Stimulated activated naive B cell treated with anti-CD40 and anti-IgM and Interleukin-4, amounts not matched to agents 10 μg/mL and 1 μg/mL and 100 μg/mL, for 72 hours (primary cell): Measurements from ENCODE around the gene TTC9C.
"Not testable (repeated sequence)": the region's sequence is repeated elsewhere in the genome, so short reads cannot be mapped to it uniquely, and the experiment has no call there.

Experiments used
- ATAC-seq, 2 donors: fragments of 150-1000 bp; cut with Tn5 transposase; replicated peaks; 2 replicates each; pipeline ENCODE4 v1.10.0; 2021; ENCODE audit warnings: moderate library complexity in 1 of 2
- DNase-seq: peaks from one replicate; pipeline ENCODE4 v3.0.0; 2021
- H3K27ac Mint-ChIP-seq: one replicate; pipeline ENCODE4 v1.8.0; 2022; ENCODE audit warnings: mild to moderate bottlenecking, mixed read lengths
- H3K27me3 Mint-ChIP-seq, 2 donors: one replicate each; pipeline ENCODE4 v1.8.0; 2022; ENCODE audit warnings: mixed read lengths in 2 of 2
- H3K36me3 Mint-ChIP-seq, 2 donors: one replicate each; pipeline ENCODE4 v1.8.0; 2022; ENCODE audit warnings: mixed read lengths in 2 of 2, mild to moderate bottlenecking in 1 of 2
- H3K4me1 Mint-ChIP-seq, 2 donors: one replicate each; pipeline ENCODE4 v1.8.0; 2022; ENCODE audit warnings: mixed read lengths in 2 of 2, mild to moderate bottlenecking in 1 of 2
- H3K4me3 Mint-ChIP-seq, 2 donors: one replicate each; pipeline ENCODE4 v1.8.0; 2022; ENCODE audit warnings: mild to moderate bottlenecking in 2 of 2, mixed read lengths in 2 of 2, moderate library complexity in 1 of 2
- H3K9me3 Mint-ChIP-seq, 2 donors: one replicate each; pipeline ENCODE4 v1.8.0; 2022; ENCODE audit warnings: mixed read lengths in 2 of 2, mild to moderate bottlenecking in 1 of 2

Gene TTC9C

DNA sequence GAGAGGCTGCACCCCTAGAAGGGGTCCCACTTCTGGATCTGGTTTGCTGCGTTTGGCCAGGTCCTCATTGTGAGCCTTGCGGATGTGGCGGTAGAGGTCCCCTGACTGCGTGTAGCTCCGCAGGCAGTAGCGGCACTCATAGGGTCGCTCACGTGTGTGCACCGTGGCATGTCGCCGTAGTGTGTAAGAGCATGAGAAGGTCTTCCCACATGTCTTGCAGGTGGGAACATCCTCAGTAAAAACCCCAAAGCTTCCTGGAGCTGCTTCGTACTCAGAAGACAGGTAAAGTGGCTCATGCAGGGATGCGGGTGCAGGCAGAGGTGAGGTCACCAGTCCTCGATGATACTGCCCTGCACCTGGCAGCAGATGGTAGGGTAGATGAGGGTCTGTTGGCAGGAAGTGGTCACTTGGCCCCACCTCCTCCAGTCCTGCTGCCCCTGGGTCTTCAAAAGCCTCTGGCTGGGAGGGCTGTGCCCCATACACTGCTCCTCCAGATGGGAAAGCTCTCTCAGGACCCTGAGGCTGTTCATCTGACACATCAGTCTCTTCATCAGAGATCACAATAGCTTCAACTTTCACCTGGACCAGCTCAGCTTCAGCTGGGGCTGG, 24.0 kb downstream of the TTC9C start:
- Mint-ChIP-seq H3K27me3 (no peaks in the 10 kb centered on the region), H3K9me3 (no peaks in the 10 kb centered on the region), H3K4me3 (peak overlapping the region; percentile 25 to 98), H3K4me1 (peaks cover 15 to 32% of the 10 kb centered on the region in 2 donors), H3K36me3 (peaks cover 10 to 20% of the 10 kb centered on the region in 2 donors), H3K27ac (no peak overlapping the region)
- DNase-seq (no peak), ATAC-seq (no peak)

DNA sequence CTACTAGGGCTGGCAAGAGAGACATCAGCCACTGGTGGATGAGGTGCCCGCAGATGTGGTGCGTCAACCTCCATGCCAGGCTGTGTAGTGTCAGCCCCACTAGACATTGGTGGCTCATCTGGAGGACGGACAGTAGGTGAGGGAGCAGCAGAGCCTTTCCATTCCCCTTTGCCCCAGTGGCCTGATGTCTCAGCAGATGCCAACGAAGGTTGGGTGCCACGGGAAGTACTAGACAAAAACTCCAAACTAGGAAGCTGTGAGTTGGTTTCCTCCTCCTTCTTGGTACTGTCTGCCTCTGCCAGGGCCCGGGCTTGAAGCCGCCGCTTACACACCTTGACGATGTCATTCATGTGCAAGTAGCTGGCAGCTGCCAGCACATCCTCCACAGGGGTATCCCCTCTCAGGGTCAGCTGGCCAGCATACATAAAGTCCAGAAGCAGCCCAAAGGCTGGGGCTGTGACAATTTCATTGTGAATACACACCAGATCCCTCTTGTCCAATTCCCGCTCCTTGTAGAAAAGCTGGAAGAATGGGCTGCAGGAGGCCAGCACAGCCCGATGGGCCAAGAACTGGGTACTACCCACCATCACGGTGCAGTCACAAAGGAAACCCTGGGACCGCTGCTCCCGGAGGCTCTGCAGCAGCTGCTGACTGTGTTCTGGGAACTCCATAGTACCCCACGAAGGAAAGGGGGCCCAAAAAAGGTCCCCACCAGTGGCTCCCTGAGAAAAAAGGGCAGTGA, 24.9 kb downstream of the TTC9C start:
- Mint-ChIP-seq H3K4me3 (peak overlapping the region; percentile 98), H3K27ac (peak overlapping the region; percentile 99), H3K4me1 (peaks cover 15 to 32% of the 10 kb centered on the region in 2 donors), H3K27me3 (no peaks in the 10 kb centered on the region), H3K36me3 (peaks cover 10 to 20% of the 10 kb centered on the region in 2 donors), H3K9me3 (no peaks in the 10 kb centered on the region)
- DNase-seq (no peak), ATAC-seq (no peak)

DNA sequence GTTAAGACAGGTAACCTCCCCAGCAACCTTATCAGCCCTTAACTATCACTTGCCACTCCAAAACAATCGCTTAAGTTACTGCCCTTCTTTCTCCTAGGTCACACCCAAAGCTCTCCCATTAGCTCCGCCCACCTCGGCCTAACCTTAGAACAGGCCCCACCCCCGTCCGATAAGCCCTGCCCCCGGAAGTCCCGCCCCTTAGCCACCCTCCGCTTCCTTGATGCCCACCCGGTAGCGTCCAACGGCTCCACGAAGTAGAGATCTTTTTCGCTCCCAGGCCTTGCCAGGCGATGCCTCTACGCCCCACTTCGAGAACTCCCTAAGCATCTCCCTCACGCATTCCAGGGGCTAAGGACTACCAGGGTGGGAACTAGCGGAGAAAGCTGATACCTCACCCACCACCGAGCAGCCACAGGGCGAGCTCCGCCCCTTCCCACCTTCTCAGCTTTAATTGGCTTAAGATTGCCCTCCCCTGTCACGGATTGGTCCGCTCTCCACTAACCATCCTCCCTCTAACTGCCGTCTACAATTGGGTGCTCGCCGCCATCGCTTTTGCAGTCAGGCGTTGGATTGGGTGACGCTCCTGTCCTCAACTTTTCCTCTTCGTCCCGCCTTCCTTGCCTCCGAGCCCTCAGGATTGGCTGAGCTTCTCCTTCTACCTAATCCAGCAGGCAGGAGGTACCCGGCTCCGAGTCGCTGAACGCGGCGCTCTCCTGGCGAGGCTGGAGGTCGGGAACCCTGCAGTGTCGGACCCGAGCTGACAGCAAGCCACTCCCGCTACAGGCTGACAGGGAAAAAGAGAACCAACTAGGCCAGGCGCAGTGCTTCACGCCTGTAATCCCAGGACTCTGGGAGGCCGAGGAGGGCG, 25.7 kb downstream of the TTC9C start, which contains the start of gene ZBTB3:
ZBTB3 (minus strand) TSS at position 425 of the 868 bp plus-strand sequence. CDS start 496 bp downstream, outside the sequence.
- DNase-seq (peak; percentile 98), ATAC-seq (peak; percentile 96 to 98)
- peaks cover 12 to 27% of the 10 kb centered on the region in 2 donors for H3K4me1 Mint-ChIP-seq
- peaks cover 7 to 16% of the 10 kb centered on the region in 2 donors for H3K36me3 Mint-ChIP-seq
- no peaks in the 10 kb centered on the region for H3K9me3 Mint-ChIP-seq
- no peaks in the 10 kb centered on the region for H3K27me3 Mint-ChIP-seq
- peak within 1 kb of the TSS; percentile 98 for H3K4me3 Mint-ChIP-seq
- H3K27ac Mint-ChIP-seq: peak within 1 kb of the TSS; percentile 99

DNA sequence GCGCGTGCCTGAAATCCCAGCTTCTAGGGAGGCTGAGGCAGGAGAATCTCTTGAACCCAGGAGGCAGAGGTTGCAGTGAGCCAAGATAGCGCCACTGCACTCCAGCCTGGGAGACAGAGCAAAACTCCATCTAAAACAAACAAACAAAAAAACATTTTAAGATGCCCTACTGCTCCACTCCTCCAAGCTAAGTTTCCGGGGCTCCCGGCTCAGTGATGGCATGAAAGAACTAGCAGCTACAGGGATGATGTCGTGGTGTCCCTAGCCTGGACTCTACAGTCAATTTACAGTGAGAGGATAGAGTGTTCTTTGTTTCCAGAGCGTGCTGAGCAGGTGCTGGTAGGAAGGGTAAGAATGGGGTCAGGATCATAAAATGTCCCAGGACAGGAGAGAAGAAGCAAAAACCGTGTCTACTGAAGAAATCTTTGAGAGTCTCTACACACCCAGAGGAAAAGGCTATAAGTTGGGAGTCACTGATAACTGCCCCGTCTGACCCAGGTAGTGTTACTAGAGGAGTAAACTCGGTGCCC, 26.9 kb downstream of the TTC9C start:
- DNase-seq: no peak
- Mint-ChIP-seq H3K36me3 (peaks cover 4 to 14% of the 10 kb centered on the region in 2 donors), H3K9me3 (no peaks in the 10 kb centered on the region), H3K4me3 (peak overlapping the region; percentile 51 to 98), H3K27ac (no peak overlapping the region), H3K4me1 (peaks cover 10 to 19% of the 10 kb centered on the region in 2 donors), H3K27me3 (no peaks in the 10 kb centered on the region)
- no peak for ATAC-seq

DNA sequence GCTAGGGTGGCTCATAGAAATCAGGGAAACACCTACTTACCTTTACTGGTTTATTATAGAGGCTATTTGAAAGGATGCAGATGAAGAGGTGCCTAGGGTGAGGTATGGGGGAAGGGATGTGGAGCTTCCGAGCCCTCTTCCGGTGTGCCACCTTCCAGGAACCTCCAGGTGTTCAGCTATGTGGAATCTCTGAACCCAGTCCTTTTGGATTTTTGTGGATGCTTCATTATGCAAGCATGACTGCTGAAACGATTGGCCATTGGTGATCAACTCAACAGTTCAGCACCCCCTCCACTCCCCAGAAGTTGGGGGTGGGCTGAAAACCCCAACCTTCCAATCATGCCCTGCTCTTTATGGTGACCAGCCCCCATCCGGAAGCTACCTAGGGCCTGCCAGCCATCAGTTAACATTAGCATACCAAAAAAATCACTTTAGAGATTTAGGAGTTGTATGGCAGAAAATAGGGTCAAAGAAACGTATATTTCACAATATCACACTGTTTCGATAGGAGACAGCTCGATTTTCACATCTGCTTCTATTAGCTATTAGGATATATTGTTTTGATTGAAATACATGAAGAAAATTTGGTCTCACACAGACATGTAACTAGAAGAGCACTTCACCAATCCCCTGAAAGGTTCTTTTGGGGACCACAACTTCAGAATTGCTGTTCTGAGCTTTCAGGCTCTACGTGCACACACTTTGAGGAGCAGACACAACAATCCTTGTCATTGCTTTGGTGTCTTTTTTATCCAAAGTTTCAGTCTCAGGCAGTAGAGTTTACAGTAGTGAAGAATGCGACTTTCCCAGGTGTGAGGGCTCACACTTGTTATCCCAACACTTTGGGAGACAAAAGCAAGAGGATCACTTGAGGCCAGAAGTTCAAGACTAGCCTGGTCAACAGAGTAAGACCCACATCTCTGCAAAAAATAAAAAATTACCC, 29.8 kb downstream of the TTC9C start:
- Mint-ChIP-seq H3K27me3 (no peaks in the 10 kb centered on the region), H3K36me3 (peaks cover 3 to 14% of the 10 kb centered on the region in 2 donors), H3K27ac (no peak overlapping the region), H3K9me3 (no peaks in the 10 kb centered on the region), H3K4me1 (peaks cover 13 to 26% of the 10 kb centered on the region in 2 donors), H3K4me3 (no peak overlapping the region)
- ATAC-seq (no peak), DNase-seq (no peak)

DNA sequence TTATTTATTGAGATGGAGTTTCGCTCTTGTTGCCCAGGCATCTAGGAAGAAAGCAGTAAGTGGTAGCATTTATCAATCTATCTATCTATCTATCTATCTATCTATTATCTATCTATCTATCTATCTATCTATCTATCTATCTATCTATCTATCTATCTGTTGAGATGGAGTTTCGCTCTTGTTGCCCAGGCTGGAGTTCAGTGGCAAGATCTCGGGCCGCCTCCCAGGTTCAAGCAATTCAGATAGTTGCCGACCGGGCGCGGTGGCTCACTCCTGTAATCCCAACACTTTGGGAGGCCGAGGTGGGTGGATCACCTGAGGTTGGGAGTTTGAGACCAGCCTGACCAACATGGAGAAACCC, 32.6 kb downstream of the TTC9C start:
- H3K9me3 Mint-ChIP-seq, DNase-seq, ATAC-seq, H3K27me3 Mint-ChIP-seq: not testable (repeated sequence)
- peak overlapping the region; percentile 94 to 96 for H3K4me3 Mint-ChIP-seq
- peak overlapping the region; percentile 92 for H3K27ac Mint-ChIP-seq
- peaks cover 11 to 13% of the 10 kb centered on the region in 2 donors for H3K4me1 Mint-ChIP-seq
- H3K36me3 Mint-ChIP-seq: peaks cover 3 to 16% of the 10 kb centered on the region in 2 donors

DNA sequence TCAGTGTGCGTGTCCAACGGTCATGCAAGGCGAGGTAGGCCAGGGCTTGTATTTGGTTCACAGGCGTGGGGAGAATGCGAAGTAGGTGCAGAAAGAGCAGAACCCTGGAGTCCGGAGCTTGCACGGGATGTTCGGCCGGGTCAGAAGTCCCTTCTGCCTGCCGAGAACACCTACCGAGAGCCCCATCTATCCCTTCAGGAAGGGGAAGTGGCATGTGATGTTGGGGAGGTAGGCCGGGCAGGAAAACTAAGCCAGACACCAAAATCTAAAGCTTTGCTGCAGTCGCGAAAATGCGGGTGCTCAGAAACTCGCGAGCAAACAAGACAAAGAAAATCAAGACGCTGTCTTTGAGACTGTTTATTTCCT, 42.5 kb downstream of the TTC9C start:
- H3K4me3 Mint-ChIP-seq: peak overlapping the region; percentile 96 to 97
- peak overlapping the region; percentile 99 for H3K27ac Mint-ChIP-seq
- H3K27me3 Mint-ChIP-seq: no peaks in the 10 kb centered on the region
- peaks cover 10 to 26% of the 10 kb centered on the region in 2 donors for H3K36me3 Mint-ChIP-seq
- H3K9me3 Mint-ChIP-seq: no peaks in the 10 kb centered on the region
- ATAC-seq (peak; percentile 33 to 39), DNase-seq (no peak)
- H3K4me1 Mint-ChIP-seq: peaks cover 23 to 40% of the 10 kb centered on the region in 2 donors

DNA sequence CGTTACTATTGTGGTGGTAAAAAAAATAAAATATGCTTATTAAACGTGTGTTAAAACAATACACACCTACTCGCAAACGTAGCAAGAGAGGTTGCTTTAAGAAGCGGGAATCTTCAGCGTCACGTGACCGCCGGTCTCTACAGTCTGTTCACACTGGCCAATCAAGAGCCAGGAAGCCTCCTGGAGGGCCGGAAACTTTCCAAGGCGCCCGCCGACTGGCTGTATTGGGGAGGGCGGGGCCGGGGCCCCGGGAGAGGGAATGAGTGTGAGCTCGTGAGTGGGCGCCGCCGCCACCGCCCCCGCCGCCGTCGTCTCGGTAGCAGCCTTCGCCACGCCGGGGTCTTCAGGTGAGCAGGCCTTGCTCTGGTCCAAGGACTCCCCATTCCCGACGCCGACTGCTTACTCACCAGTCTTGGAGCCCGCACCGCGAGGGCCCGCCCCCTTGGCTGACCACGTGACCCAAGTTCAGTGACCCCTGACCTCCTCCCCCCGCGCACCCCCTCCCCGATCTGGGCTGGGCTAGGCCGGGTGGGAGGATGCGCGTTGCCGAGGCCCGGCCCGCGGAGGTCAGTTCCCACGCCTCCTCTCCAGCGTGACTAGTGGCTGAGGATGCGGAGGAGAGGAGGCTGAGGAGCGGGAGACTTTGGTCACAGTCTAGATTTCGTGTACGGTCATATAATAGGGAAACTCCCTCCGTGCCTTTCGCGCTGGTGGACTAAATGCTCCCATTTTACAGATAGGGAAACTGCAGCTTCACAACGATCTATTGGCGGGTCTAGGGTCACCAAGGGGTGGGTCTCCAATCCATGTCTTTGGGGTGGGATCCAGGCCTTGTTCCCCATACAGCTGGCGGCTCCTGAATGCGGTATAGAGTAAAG, 43.1 kb downstream of the TTC9C start, which contains the start of gene TAF6L:
TAF6L (plus strand) TSS at position 253 of the 878 bp plus-strand sequence. CDS start 4,388 bp downstream, outside the sequence.
- ATAC-seq (peak; percentile 84 to 88), DNase-seq (peak; percentile 89)
- peaks cover 13 to 27% of the 10 kb centered on the region in 2 donors for H3K36me3 Mint-ChIP-seq
- no peaks in the 10 kb centered on the region for H3K27me3 Mint-ChIP-seq
- H3K9me3 Mint-ChIP-seq: no peaks in the 10 kb centered on the region
- H3K4me1 Mint-ChIP-seq: peaks cover 23 to 40% of the 10 kb centered on the region in 2 donors
- peak within 1 kb of the TSS; percentile 96 to 97 for H3K4me3 Mint-ChIP-seq
- H3K27ac Mint-ChIP-seq: peak within 1 kb of the TSS; percentile 99

DNA sequence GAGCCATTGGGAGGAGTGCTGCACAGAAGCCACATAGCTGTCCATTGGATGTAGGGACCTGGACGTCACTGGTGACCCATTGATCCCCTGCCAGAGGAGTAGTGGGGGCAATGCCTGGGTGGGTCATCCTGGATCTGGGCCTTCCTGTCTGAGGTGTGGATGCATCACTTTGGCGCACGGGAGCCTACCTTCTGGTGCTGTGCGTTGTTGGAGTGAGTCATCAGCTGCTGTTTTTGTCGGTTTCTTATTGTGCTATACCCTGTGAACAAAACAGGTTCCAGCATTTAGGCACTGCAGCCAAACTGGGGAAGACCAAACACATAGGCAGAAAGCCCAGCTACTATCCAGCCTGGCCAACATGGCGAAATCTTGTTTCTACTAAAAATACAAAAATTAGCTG, 46.1 kb downstream of the TTC9C start:
- Mint-ChIP-seq H3K27me3 (no peaks in the 10 kb centered on the region), H3K4me1 (peaks cover 27 to 53% of the 10 kb centered on the region in 2 donors), H3K9me3 (no peaks in the 10 kb centered on the region), H3K36me3 (peaks cover 26 to 42% of the 10 kb centered on the region in 2 donors), H3K27ac (no peak overlapping the region), H3K4me3 (no peak overlapping the region)
- DNase-seq: no peak
- ATAC-seq: no peak

DNA sequence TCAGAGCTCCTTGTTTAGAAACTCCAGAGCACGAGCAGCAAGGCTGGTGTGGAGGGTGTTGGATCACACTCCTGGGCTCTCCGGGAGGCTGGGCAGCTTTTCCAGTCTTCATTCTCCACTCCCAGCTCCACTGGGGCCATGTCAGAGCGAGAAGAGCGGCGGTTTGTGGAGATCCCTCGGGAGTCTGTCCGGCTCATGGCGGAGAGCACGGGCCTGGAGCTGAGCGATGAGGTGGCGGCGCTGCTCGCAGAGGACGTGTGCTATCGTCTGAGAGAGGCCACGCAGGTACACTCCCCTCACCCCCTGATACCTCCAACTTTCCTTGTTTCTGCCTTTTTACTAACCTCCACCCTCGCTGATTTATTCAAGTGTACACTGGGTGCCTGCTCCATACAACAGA, 47.4 kb downstream of the TTC9C start:
- ATAC-seq (no peak), DNase-seq (no peak)
- H3K27me3 Mint-ChIP-seq: no peaks in the 10 kb centered on the region
- peaks cover 19 to 41% of the 10 kb centered on the region in 2 donors for H3K4me1 Mint-ChIP-seq
- peaks cover 30 to 45% of the 10 kb centered on the region in 2 donors for H3K36me3 Mint-ChIP-seq
- H3K27ac Mint-ChIP-seq: peak overlapping the region; percentile 31
- H3K9me3 Mint-ChIP-seq: no peaks in the 10 kb centered on the region
- H3K4me3 Mint-ChIP-seq: no peak overlapping the region

DNA sequence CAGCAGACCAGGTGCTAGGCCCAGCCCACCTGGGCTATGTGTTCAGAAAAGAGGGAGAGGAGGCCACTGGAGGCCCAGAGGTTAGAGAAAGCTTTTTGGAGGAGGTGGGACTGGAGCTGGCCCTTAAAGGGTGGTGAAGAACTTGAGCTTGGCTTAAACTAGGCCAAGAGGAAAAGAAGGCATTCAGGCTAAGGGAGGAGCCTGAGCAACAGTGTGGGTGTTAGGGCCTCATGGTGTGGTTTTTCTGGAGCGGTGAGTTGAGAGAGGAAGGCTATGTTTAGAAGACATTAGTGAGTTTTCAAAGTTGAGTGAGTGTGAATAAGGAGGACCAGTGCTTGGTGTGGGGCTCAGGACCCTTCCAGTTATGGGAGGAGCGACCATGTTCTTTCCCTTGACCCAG, 49.1 kb downstream of the TTC9C start:
- peak; percentile 31 to 41 for ATAC-seq
- Mint-ChIP-seq H3K27ac (peak overlapping the region; percentile 38), H3K4me3 (peak overlapping the region; percentile 2 to 23), H3K4me1 (peaks cover 11 to 24% of the 10 kb centered on the region in 2 donors), H3K9me3 (no peaks in the 10 kb centered on the region), H3K27me3 (no peaks in the 10 kb centered on the region), H3K36me3 (peaks cover 31 to 52% of the 10 kb centered on the region in 2 donors)
- DNase-seq: no peak

DNA sequence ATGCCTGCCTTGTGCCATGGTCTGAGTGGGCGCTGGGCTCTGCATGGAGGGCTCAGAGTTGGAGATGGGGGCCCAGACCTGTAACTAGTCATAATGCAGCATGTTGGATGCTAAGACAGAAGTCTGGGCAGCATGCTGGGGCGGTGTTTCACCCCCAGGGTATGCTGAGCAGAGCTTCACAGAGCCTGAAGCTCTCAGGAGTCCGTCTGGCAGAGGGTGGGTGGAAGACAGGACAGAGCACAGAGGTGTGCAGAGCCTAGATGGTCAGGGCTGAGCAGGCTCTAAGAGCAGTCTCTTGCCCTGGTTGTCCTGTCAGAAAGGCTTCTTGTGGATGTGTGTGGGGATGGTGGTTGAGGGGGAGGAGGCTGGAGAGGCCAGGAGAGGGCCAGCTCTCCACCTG, 50.2 kb downstream of the TTC9C start:
- peaks cover 39 to 60% of the 10 kb centered on the region in 2 donors for H3K36me3 Mint-ChIP-seq
- H3K9me3 Mint-ChIP-seq: no peaks in the 10 kb centered on the region
- H3K4me3 Mint-ChIP-seq: no peak overlapping the region
- peaks cover 10 to 22% of the 10 kb centered on the region in 2 donors for H3K4me1 Mint-ChIP-seq
- H3K27me3 Mint-ChIP-seq: no peaks in the 10 kb centered on the region
- ATAC-seq: no peak
- H3K27ac Mint-ChIP-seq: peak overlapping the region; percentile 71
- DNase-seq: no peak
